GM12878 (cell line): ENCODE data around the gene RNASE12. TPM values are rescaled to one million over a fixed set of nuclear protein-coding genes. Genes with fewer than 3 reads are reported as not detected.

Source experiments
- ATAC-seq: fragments of 200-7000 bp; cut with Tn5 transposase; 3 replicates; pipeline ENCODE4 v1.9.1; 2020; ENCODE audit warnings: mild to moderate bottlenecking, moderate library complexity
- BruUV-seq: library from RNA; stranded (reverse); fragments of 400-500 nt; replicated peaks from 2 replicates; lab custom pipeline; 2021; lab: Mats Ljungman, UMichigan
- CTCF ChIA-PET: fragments of 300-600 bp; sonication (Branson Sonifier 250); formaldehyde crosslinking; extraction: SDS; loops from one replicate; lab custom pipeline; 2021; ENCODE audit warnings: inconsistent platforms; lab: Yijun Ruan, JAX
- POLR2A ChIA-PET: fragments of 350-600 bp; formaldehyde crosslinking; extraction: SDS; loops from one replicate; lab custom pipeline; 2021; ENCODE audit warnings: inconsistent platforms; lab: Charles Lee
- RAD21 ChIA-PET: fragments of 300-600 bp; sonication (Branson Sonifier 250); formaldehyde crosslinking; loops from one replicate; lab custom pipeline; 2023; ENCODE audit warnings: antibody characterized with exemption; ENCODE audit not compliant: unreplicated experiment; lab: Charles Lee
- SMC1A ChIA-PET: fragments of 300-600 bp; sonication (Branson Sonifier 250); formaldehyde crosslinking; loops from one replicate; lab custom pipeline; 2023; ENCODE audit not compliant: unreplicated experiment, uncharacterized antibody; lab: Charles Lee
- DNase-seq: peaks from one replicate; pipeline ENCODE4 v3.0.0-alpha.2; 2011; ENCODE audit warnings: low read depth, low spot score
- FAIRE-seq: peaks from 3 replicates; lab custom pipeline; 2011; peaks lifted over from hg19 to GRCh38; lab: Jason Lieb, UNC
- H2AFZ ChIP-seq: 2 replicates; pipeline ENCODE4 v1.6.0; 2011; ENCODE audit warnings: low read depth, low read length, control low read depth; ENCODE audit not compliant: control insufficient read depth
- H3K27ac ChIP-seq: 2 replicates; pipeline ENCODE4 v1.5.1; 2011; ENCODE audit warnings: control low read depth; ENCODE audit not compliant: control insufficient read depth, insufficient read depth
- H3K27me3 ChIP-seq, 2 experiments: replicated peaks in 1 of 2; 2 replicates each; pipeline versions ENCODE4 v1.6.0 to v1.6.1; 2011; ENCODE audit warnings: low read length in 1 of 2; ENCODE audit not compliant: control insufficient read depth in 2 of 2, insufficient read depth in 2 of 2
- H3K36me3 ChIP-seq, 2 experiments: 2 replicates each; pipeline ENCODE4 v1.5.1; 2011; ENCODE audit warnings: low read length in 1 of 2; ENCODE audit not compliant: control insufficient read depth in 2 of 2, insufficient read depth in 2 of 2
- H3K4me1 ChIP-seq: 2 replicates; pipeline ENCODE4 v1.6.1; 2011; ENCODE audit warnings: mild to moderate bottlenecking, low read length, moderate library complexity, mixed read lengths; ENCODE audit not compliant: control insufficient read depth, insufficient read depth
- H3K4me2 ChIP-seq: 2 replicates; pipeline ENCODE4 v1.6.0; 2011; ENCODE audit warnings: control low read depth; ENCODE audit not compliant: control insufficient read depth, insufficient read depth
- H3K4me3 ChIP-seq: fragments of 200-600 bp; sonication (generic); 2 replicates; pipeline ENCODE4 v1.5.1; 2016
- H3K79me2 ChIP-seq: 2 replicates; pipeline ENCODE4 v1.6.0; 2011; ENCODE audit warnings: low read length; ENCODE audit not compliant: control insufficient read depth, insufficient read depth
- H3K9ac ChIP-seq: 2 replicates; pipeline ENCODE4 v1.8.0; 2011; ENCODE audit warnings: low read length, control low read depth, mixed read lengths; ENCODE audit not compliant: control insufficient read depth, insufficient read depth
- H3K9me3 ChIP-seq: replicated peaks from 3 replicates; pipeline ENCODE4 v1.5.1; 2011; ENCODE audit warnings: mild to moderate bottlenecking, low read length; ENCODE audit not compliant: control insufficient read depth, insufficient read depth
- H4K20me1 ChIP-seq: 2 replicates; pipeline ENCODE4 v1.6.0; 2011; ENCODE audit not compliant: control insufficient read depth, insufficient read depth
- ATF2 ChIP-seq: IDR thresholded peaks from 2 replicates; pipeline ENCODE4 v1.6.1; 2012; ENCODE audit warnings: low read length, inconsistent platforms
- ATF7 ChIP-seq: fragments of 450-650 bp; IDR thresholded peaks from 2 replicates; pipeline ENCODE4 v1.6.1; 2016; ENCODE audit warnings: low read depth, mild to moderate bottlenecking
- DPF2 ChIP-seq: fragments of 450-650 bp; IDR thresholded peaks from 2 replicates; pipeline ENCODE4 v1.6.1; 2017; ENCODE audit warnings: mild to moderate bottlenecking
- EGR1 ChIP-seq, 2 experiments: IDR thresholded peaks; 1 replicate in 1 of 2; 2 replicates in 1 of 2; pipeline ENCODE4 v1.6.1; 2011 to 2012; ENCODE audit warnings: low read depth in 2 of 2, low read length in 2 of 2, borderline replicate concordance in 1 of 2, mild to moderate bottlenecking in 1 of 2, moderate library complexity in 1 of 2
- ETV6 ChIP-seq, 2 experiments: fragments of 450-650 bp in 1 of 2; IDR thresholded peaks in 1 of 2; conservative IDR thresholded peaks in 1 of 2; 2 replicates each; pipeline ENCODE4 v1.6.1; 2014; ENCODE audit warnings: antibody characterized with exemption in 1 of 2, borderline replicate concordance in 1 of 2, low read depth in 1 of 2, mild to moderate bottlenecking in 1 of 2, moderate library complexity in 1 of 2
- FOXK2 ChIP-seq: fragments of 450-650 bp; IDR thresholded peaks from 2 replicates; pipeline ENCODE4 v1.6.1; 2017; ENCODE audit warnings: mild to moderate bottlenecking, moderate library complexity
- JUND ChIP-seq: IDR thresholded peaks from 2 replicates; pipeline ENCODE4 v1.6.1; 2012; ENCODE audit warnings: low read depth, mild to moderate bottlenecking, low read length, improper control_type of control experiment, moderate library complexity
- KAT2A ChIP-seq: conservative IDR thresholded peaks from 2 replicates; pipeline ENCODE4 v1.6.1; 2011; ENCODE audit warnings: low read depth, low read length; ENCODE audit not compliant: control insufficient read depth
- LARP7 ChIP-seq: fragments of 450-650 bp; IDR thresholded peaks from 2 replicates; pipeline ENCODE4 v1.6.1; 2017; ENCODE audit warnings: mild to moderate bottlenecking
- MYC ChIP-seq: IDR thresholded peaks from 2 replicates; pipeline ENCODE4 v1.6.1; 2011; ENCODE audit warnings: mild to moderate bottlenecking, low read length, moderate library complexity, inconsistent platforms; ENCODE audit not compliant: insufficient read depth, insufficient replicate concordance, insufficient read length, severe bottlenecking
- NBN ChIP-seq: fragments of 450-650 bp; IDR thresholded peaks from 2 replicates; pipeline ENCODE4 v1.6.1; 2016
- NR2C1 ChIP-seq: fragments of 450-650 bp; IDR thresholded peaks from 2 replicates; pipeline ENCODE4 v1.6.1; 2017; ENCODE audit warnings: antibody characterized with exemption, mild to moderate bottlenecking, moderate library complexity
- PAX5 ChIP-seq: IDR thresholded peaks from 2 replicates; pipeline ENCODE4 v1.6.1; 2011; ENCODE audit warnings: low read depth, low read length, borderline replicate concordance
- SUPT20H ChIP-seq: IDR thresholded peaks from 2 replicates; pipeline ENCODE4 v1.6.1; 2011; ENCODE audit warnings: low read depth, mild to moderate bottlenecking, low read length, moderate library complexity, borderline replicate concordance; ENCODE audit not compliant: control insufficient read depth
- ZNF592 ChIP-seq: fragments of 450-650 bp; IDR thresholded peaks from 2 replicates; pipeline ENCODE4 v1.6.1; 2017; ENCODE audit warnings: mild to moderate bottlenecking, moderate library complexity
- ZNF622 ChIP-seq: fragments of 450-650 bp; IDR thresholded peaks from 2 replicates; pipeline ENCODE4 v1.6.1; 2017; ENCODE audit warnings: mild to moderate bottlenecking, inconsistent platforms
- WGBS: methylation state at CpG from one replicate; pipeline ENCODE4 v1.1.6; 2016; ENCODE audit warnings: low lambda C conversion rate; ENCODE audit not compliant: insufficient replicate concordance, insufficient coverage; ENCODE audit errors: missing lambda C conversion rate; 5-methylcytosine and 5-hydroxymethylcytosine counted together
- in situ Hi-C: fragments of 300-500 bp; cut with MboI; formaldehyde crosslinking; loops from 9 replicates; pipeline ENCODE4 v1.14.3; 2018; ENCODE audit warnings: mixed read lengths
- intact Hi-C: fragments of 100-400 bp; cut with micrococcal nuclease; formaldehyde crosslinking; loops from one replicate; pipeline ENCODE4 v1.14.2; 2022; ENCODE audit not compliant: unreplicated experiment
- polyA plus RNA-seq, 11 experiments: library from polyadenylated mRNA; depleted of rRNA in 4 of 11; unstranded in 6 of 11; stranded (reverse) in 5 of 11; fragments of >200 nt; fragmentation: Nextera tagmentation in 4 of 11; fragmentation: Illumina TruSeq in 1 of 11; extraction: Ambion mirVana in 4 of 11; extraction: Trizol in 1 of 11; gene quantifications; 1 replicate in 1 of 11; 2 replicates in 10 of 11; pipeline versions ENCODE4 v1.2.1 to v1.2.3, GENCODE V29; 2011 to 2016; ENCODE audit warnings: inconsistent platforms in 2 of 11, missing spikeins in 2 of 11, low read depth in 1 of 11
- total RNA-seq, 4 experiments: library from RNA; depleted of rRNA in 3 of 4; stranded (reverse); fragments of >200 nt in 3 of 4; fragmentation: Illumina TruSeq in 1 of 4; extraction: Trizol in 1 of 4; gene quantifications; 2 replicates each; pipeline versions ENCODE4 v1.2.1 to v1.2.3, GENCODE V29; 2013 to 2021

RNASE12 gene
- total and polyA plus RNA-seq, 10 of the 15 experiments (the other 5 are each of a cell fraction or from before 2014, with no cell fraction given), result not detected

GRCh38 chr14:20622816-20623291 lies 31.7 kb upstream of the RNASE12 start:
- Histone ChIP-seq H3K9me3 (no peaks in the 10 kb centered on the region), H3K79me2 (no peaks in the 10 kb centered on the region), H3K27me3 (no peaks in the 10 kb centered on the region; a peak in 2 of 4 replicates), H3K4me1 (peaks cover 31% of the 10 kb centered on the region), H3K36me3 (no peaks in the 10 kb centered on the region), H4K20me1 (no peaks in the 10 kb centered on the region), H3K9ac (peak overlapping the region; percentile 36; the same call in 1 of the 2 replicates), H3K27ac (no peak overlapping the region), H2AFZ (peak overlapping the region; percentile 48), H3K4me3 (peak overlapping the region; percentile 52; the same call in 1 of the 2 replicates), H3K4me2 (peak overlapping the region; percentile 74)
- ChIA-PET POLR2A (interaction anchor here (1.0 to 1.6 kb wide), 3 partner anchors 9 to 59 kb away, joined by 3 to 4 read pairs (median 3); no protein-coding TSS in a partner anchor), CTCF (interaction anchor here (1.1 to 3.6 kb wide), 6 partner anchors 9 to 289 kb away, joined by 3 to 21 read pairs (median 9); partner anchors contain the start of gene CCNB1IP1), SMC1A (interaction anchor here (1.4 to 3.7 kb wide), 8 partner anchors 9 to 295 kb away, joined by 3 to 26 read pairs (median 8); no protein-coding TSS in a partner anchor), RAD21 (interaction anchor here (0.6 to 2.9 kb wide), 9 partner anchors 8 to 129 kb away, joined by 3 to 17 read pairs (median 5); partner anchors contain the start of gene RNASE4)
- in situ Hi-C loops, result no loop called here
- ATAC-seq, result peak; percentile 19
- intact Hi-C loops, result no loop called here
- no peak for DNase-seq
- FAIRE-seq, result no peak
- WGBS, result 11% methylated on average over 29 of the region's 29 CpGs
- TF ChIP-seq ATF7 (no peak), DPF2 (0 out of 2 replicates have a peak, but pooled peaks have one; percentile 32), LARP7 (no peak), PAX5 (peak; percentile 45; the same call in 1 of the 2 replicates), ATF2 (no peak), NBN (no peak), EGR1 (IDR thresholded peaks at IDR 0.05; ENCODE audit: borderline replicate concordance in 1 of 2, low read depth in 2 of 2, low read length in 2 of 2) (peak in 1 of 2 experiments; percentile 46; a peak in 1 of 3 replicates), JUND (no peak), SUPT20H (no peak), FOXK2 (no peak), ZNF592 (no peak), KAT2A (no peak), ZNF622 (no peak), MYC (no peak), NR2C1 (no peak), ETV6 (conservative IDR thresholded peaks at IDR 0.05 in 1 of 2, IDR thresholded peaks at IDR 0.05 in 1 of 2; ENCODE audit: borderline replicate concordance in 1 of 2, low read depth in 1 of 2) (no peak)
- no TSS peak for BruUV-seq
